GM18907 (cell line): Measurements from ENCODE around the gene CSGALNACT2.
"Not testable (repeated sequence)": the region's sequence is repeated elsewhere in the genome, so short reads cannot be mapped to it uniquely, and the experiment has no call there.

ENCODE experiments used
- ATAC-seq: cut with Tn5 transposase; IDR thresholded peaks from one replicate; pipeline ENCODE4 v1.9.1; 2021; ENCODE audit warnings: mild to moderate bottlenecking, moderate library complexity; ENCODE audit not compliant: unreplicated experiment

CSGALNACT2 gene

DNA sequence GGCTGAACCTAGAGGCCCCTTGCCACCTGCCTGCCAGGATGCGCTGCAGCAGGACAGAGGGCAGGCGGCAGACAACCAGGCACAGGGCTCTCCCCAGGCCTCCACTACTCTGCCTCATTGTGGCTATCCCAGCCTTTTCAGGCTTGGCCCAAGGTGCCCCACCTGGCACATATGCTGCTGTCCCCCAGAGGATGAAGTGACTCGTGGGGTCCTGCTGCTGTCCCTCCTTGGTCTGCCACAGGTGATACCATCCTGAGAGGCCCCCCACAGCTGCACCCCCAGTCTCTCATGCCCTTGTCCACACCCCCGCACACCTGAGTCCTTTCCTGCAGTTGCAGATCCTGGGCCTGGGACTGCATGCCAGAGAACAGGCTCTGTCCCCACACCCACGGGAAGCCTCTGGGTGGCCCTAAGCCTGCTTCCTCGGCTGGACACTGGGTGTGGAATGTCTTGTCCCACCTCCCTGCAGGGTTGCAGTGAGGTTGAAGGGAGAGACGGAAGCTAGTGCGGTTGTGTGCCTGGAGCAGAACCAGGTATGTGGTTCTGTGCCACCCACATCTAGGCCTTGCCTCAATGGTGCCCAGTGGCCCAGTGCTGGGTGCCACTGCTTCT, 73.3 kb downstream of the CSGALNACT2 start:
- no peak for ATAC-seq

DNA sequence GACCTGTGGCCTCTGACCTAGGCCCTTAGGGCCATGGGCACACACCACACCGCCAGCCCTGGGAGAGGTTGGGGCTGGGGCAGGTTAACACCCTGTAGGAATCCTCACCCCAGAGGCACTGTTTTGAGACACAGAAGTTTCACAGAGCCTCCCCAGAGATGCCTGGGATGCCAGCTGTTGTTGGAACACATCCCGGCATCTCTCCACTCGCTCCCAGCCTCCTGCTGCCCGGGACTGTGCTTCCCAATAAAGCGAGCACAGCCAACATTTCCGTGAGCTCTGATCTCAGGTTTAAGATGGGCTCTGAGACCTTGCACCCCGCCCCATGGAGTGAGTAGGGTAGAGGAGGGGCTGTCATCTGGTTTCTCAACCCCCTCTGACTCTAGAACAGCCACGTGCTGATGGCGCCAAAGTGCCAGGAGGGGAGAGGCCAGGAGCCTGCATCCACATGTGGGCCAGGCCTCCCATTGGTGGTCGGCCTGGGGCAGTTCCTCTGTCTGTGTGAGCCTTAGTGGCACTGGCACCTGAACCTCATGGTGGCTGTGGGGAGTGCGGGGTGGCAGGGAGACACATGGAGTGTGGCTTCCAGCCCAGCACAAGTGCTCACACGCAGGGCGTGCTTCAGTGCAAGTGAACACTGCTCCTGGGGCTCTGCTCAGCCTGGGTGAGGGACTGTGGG, 73.9 kb downstream of the CSGALNACT2 start:
- no peak for ATAC-seq

DNA sequence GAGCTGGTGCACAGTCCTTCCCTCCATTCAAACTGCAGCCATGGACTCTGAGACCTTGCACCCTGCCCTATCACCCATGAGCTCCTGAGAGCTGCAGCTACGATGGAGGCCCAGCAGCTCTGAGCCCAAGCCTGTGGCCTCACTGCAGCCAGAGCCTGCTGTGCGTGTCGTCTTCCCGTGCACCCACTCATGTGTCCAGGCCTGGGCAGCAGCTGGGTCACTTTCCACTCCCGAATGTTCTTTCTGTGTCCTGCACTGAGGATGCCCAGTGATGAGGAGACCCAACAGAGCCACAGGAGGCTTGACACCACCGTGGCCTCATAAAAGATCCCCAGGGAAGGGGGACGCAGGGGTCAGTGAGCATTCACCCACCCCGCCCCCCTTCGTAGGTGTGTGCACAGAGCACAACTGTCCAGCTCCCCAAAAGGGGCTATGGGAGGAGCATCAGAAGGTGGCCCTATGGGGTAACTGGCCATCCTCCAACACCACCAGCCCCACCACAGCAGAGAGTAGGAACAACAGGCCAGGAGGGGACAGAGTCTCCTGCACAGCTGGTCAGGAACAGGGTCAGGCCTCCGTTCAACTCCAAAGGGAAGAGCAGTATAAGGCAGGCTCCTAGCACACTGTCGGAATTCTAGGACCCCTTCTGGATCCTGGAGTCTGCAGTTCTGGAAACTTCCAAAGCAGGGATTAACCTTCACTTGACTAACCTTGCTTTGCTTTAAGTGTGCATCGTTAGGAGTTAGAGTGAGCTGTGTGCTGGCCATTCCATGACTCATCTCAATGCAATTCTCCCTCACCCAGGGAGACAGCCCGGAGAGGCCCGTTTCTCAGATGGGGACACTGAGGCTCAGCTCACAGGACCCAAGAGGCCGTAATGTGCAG, 76.1 kb downstream of the CSGALNACT2 start:
- no peak for ATAC-seq

DNA sequence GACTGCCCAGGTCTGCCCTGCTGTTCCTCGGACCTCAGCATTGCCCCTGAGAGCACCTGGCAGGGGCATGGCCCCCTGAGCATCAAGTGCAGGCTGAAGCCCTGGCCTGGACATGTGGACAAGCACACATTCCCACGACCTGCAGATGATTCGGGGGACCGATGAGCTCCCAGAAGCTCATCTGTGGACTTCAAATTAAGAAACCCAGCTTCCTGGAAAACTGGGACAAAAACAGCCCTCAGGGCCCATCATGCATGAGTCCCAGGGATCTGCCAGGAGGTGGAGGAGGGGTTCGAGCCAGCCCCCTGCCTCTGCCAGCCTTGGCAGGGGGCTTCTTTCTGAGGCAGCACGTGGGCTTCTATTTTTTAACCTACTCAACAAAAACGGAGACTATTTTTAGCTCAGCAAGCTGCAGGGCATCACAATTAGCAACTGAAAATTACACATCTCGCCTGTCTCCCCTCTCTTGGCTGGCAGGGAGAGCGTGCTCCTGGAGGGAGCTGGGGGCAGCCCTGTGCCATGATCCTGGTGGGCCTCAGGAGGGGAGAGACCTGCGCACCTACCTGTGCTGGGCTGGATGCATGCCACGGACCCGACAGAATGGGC, 76.8 kb downstream of the CSGALNACT2 start:
- ATAC-seq, result no peak

DNA sequence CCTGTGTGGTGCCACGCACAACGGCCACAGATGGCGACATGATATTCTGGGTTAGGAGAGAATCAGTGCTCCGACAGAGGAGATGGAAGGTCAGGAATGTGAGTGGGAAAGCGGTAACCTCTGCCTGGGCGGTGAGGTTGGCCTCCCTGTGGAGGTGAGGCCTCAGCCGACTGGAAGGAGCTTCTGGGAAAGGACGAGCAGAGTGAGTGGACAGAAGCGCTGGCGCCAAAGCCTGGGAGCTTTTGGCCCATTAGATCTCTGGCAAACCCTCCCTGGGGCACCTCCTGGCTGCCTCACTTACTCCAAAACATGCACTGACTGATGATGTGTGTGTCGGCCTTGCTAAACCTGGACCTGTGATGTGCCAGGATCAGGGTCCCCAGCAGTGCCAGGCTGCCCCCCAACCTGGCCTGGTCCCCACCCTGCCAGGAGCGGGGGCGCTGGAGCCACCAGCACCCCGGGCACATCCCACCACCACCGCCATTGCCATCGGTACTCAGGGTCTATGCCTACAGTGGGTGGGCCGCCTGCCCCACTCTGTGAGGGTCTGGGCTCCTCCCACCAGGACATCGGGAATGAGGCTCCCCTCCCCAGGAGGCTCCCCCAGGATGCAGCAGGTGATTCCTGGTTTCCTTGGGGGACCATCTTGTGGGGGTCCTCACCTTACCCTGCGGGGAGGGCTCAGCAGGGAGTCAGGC, 77.7 kb downstream of the CSGALNACT2 start:
- no peak for ATAC-seq

DNA sequence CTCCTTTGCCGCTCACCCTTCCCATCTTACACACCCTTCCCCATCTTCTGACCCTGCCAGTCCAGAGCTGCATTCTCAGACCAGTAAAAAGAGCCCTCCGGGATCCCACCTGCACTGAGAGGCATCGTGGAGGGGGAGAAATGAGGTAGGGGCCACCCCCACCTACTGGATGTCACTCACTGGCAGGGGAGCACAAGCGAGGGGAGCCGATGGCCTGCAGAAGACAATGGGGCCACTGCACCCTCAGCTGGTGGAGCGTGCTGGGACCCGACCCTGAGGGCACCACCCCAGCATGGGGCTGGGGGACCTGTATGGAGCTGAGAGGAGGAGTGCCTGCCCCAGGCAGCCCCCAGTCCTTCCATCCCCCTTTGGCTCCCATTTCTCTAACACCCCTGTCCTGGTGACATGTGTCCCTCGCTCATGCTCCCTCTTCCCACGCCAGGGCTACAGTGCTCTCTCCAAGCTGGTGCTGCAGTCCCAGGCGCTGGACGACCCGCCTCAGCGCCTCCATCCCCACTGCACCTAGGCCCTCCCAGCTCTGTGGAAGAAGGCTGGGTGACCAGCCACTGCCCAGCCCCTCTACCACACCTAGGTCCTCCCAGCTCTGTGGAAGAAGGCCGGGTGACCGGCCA, 78.8 kb downstream of the CSGALNACT2 start:
- no peak for ATAC-seq

DNA sequence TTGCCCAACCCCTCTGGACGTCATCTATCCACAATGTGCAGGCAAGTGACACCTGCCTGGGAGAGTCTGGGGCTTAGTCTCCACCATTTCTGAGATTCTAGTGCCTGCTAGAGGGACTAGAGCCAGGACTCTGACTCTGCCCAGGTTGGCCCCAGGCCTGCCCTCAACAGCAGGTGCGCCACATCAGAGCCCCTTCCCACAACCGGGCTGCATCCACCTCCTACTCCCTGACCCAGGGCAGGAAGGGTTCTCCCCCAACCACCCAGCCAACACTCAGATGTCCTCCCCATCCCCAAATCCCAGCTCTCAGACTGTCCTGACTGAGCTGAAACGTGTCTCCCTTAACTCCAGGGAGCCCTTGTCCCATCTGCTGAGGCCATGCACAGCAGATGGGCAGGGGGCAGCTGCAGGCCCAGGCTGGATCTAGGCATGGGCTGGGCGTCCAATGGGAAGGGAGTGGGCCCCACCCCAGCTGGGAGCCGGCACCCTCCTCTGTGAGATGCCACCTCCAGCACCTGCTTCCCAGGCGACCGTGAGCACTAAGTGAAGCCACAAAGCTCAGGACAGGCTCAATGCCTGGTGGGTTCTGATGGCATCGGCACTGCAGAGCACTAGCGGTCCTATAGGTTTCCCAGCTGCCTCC, 79.4 kb downstream of the CSGALNACT2 start:
- no peak for ATAC-seq

DNA sequence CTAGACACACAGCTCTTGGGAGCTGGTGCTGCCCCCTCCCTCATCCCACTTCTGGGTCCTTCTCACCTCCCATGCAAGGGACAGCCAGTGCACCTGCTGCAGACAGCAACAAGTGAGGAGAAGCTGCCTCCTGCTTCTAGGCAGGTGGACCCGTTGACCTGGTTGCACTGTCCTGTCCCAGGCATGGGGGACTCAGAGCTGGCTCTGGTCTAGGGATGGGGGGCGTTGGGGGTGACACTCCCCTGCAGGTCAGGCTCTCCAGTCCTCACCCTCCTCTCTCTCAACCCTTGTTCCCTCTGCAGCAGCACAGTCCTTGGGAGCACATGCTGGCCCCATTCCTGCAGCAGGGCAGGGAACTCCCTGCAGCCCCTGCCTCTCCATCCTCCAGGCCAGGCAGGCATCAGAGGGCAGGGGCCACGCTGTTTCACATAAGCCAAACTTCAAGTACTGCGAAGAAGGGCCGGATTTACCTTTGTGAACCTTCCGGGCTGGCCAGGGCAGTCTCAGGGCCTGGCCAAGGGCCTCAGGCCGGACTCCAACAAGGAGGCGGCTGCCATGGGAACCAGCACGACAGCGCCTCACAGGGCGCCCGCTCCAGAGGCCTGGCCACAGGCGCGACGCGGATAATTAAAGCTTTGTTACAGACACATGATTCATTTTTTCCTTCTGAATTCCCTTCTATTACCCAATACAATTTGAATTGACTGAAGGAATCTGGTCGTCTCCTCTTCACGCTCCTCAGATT, 80.1 kb downstream of the CSGALNACT2 start:
- no peak for ATAC-seq

DNA sequence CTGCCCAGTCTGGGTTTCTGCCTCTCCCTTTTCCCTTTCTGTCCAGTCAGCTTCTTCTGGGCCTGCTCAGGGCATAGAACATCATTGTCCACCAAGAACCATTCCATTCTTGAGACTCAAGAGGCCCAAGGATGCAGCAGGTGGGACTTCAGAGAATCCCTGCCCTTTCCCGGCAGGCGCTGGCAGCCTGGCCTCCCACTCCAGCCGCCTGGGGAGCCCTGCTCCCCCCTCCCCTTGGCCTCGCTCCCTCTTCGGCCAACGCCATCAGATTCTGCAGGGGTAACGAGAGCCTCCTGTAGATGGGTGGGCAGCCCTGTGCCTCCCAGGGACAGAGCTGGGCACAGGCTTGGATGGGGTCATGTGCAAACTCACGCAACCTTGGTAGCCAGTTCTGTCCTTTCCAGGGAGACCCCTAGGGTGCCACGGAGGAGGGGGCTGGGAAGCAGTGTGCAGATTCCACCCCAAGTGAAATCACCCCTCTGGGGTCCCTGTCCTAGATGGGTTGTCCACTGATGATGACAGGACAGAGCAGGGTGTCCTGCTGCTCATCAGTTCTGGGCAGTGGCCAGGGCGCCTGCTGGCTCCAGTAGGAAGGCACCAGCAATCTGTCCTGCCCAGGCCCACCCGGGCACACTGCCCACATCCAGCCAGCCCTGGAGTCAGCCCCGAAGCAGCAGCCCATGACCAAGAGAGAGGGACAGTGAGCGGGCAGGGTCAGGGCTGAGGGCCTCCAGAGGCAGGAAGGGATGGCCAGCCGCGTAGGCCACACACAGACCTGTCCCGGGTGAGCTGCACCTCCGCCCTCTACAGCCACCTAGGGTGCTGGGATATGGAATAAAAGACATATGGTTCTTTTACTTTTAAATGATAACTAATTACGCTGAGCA, 80.9 kb downstream of the CSGALNACT2 start:
- ATAC-seq, result no peak

DNA sequence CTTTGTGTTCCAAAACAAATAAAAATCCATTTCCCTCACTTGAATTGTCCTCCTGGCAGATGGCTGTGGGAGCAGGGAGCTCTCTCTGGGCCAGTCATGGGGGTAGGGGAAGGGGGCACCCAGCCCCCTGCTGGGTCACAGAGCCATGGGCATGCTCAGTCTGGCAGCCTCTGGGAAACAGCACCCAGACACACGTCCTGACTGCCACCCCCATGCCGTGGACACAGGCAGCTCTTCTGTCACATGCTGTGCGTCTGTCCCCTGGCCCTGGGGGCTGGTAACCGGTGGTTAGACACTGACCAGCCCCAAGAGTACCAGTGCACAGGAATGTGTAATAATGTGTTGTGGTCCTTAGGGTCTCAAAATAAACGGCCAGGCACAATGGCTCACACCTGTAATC, 81.6 kb downstream of the CSGALNACT2 start:
- ATAC-seq, result no peak

DNA sequence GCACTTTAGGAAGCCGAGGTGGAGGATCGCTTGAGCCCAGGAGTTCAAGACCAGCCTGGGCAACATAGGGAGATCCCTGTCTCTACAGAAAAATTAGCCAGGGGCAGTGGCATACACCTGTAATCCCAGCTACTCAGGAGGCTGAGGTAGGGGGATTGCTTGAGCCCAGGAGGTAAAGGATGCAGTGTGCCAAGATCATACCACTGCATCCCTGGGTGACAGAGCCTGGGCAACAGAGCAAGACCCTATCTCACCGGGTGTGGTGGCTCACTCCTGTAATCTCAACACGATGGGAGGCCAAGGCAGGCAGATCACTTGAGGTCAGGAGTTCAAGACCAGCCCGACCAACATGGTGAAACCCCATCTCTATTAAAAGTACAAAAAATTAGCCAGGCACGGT, 82.0 kb downstream of the CSGALNACT2 start:
- ATAC-seq, result not testable (repeated sequence)

DNA sequence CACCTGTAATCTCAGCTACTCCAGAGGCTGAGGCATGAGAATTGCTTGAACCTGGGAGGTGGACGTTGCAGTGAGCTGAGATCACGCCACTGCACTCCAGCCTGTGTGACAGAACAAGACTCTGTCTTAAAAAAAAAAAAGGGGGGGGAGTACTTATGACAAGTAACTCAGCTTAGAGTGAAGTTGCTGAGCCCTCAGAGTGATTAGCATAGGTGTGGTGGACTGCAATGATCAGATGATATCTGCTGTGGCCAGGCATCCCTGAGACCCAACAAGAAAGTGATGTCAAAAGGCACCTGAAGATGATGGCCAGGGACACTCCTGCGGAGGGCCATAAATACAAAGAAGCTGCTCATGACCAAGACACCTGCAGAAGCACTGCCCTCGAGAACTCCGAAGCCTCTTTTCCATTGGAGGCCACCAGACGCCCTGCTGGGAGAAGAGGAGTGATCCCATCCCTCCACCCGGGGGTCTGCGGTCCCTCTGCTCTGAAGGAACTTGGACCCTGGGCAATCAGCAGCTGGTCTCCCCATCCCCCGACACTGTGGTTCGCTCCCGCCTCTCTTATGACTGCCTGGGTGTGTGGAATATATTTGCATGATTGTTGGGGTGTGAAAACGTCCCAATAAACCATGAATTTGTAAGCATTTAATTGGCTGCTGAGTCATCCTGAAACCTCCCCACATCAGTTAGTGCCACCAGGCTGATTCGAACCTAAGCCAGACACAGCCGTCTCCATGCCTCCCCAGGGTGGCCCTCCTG, 82.6 kb downstream of the CSGALNACT2 start:
- ATAC-seq, result peak; percentile 43

DNA sequence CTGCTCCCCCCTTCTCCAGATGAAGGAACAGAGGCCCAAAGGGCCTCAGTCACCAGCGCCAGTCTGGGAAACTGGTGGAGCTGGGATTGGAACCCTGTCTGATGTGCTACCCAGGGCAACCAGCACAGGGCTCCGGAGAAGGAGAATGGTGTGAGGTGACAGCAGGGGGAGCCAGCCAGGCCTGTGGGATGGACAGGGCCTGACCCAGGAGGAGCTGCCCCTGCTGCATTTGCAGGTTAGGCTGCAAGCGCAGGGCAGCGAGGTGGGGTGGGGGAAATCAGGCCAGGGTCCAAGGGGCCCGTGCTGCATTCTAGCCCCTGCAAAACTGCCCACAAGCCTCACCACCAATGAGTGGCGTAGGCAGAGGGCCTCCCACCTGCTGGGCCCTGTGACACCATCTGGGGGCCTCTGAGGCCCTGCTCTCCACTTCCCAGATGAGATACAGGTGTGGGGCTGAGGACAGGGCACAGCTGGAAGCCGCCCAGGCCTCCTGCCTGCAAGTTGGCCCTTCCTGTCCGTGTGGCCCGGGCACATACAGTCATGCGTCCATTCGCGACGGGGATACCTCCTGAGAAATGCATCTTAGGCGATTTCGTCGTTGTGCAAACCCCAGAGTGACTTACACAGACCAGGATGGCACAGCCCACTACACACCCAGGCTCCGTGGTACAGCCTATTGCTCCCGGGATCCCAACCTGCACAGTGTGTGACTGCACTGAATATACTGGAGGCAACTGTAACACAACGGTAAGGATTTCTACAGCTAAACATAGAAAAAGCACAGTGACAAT, 83.4 kb downstream of the CSGALNACT2 start:
- ATAC-seq, result peak; percentile 8

DNA sequence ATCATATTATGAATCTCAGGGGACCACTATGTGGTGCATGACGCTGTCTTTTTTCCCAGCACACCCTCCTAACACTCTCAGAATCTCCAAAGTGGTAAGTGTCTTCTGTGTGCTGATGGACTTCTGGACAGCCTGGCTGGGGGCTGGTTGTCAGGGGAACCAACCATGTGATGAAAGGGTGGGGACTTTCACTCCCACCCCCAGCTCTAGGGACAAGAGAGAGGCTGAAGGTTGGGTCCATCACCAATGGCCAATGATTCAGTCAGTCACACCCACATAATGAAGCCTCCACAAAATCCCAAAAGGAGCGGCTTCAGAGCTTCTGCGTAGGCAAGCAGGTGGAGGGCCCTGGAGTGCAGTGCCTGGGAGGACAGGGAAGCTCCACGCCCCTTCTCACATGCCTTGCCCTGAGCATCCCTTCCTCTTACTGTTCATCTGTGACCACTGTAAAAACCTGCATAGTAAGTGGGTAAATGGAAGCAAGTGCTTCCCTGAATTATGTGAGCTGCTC, 84.0 kb downstream of the CSGALNACT2 start:
- no peak for ATAC-seq

DNA sequence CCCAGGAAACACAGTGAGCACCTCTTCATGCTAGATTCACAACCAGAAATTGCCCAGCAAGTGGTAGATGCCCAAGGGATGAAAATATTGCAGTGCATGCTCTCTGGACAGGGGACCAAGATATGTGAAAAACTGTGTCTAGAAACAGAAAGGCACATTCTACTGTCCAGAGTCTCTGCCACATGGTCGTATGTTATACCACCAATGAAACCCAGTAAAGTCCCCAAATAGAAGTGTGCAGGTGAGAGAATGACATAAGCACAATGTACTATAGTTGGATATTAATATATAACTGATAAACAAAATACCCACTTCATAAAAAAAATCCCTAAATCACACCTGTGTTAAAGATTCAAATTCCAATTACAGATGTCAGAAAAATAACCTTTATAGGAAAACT, 84.8 kb downstream of the CSGALNACT2 start:
- ATAC-seq, result peak; percentile 48

DNA sequence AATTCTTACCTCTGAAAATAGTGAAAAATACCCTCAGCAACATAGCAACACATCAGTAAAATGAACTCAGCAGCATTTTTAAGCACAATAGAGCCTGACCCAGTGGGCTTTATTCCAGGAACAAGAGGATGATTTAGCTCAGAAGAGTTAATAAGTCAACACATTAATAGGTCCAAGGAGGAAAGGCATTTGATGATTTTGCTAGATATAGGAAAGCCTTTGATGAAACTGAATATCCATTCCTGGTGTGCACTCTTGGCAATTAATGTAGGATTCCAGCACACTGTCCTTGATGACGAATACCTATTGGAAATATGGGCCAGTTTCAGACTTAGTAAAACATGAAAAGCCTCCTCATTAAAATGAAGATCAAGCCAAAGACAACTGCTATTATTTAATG, 86.1 kb downstream of the CSGALNACT2 start:
- ATAC-seq, result no peak
